Measurements from ENCODE around the gene NPAS4.

DNA sequence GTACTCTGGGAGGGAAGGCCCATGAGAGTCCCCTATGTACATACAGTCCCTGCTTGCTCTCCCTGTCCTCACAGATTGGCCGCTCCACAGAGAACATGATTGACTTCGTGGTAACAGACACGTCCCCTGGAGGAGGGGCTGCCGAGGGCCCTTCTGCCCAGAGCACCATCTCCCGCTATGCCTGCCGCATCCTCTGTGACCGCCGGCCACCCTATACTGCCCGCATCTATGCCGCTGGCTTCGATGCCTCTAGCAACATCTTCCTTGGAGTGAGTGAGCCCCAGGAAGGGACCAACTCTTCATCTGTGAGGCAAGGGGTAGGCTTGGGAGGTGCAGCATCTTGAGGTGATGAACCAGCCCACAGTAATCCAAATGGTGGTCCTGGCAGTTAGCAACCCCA lies 52.3 kb downstream of the NPAS4 start:
- no peak for TF ChIP-seq POLR2A (IDR thresholded peaks at IDR 0.05; ENCODE audit: low read depth, low read length)
- no peak for TF ChIP-seq MAZ (IDR thresholded peaks at IDR 0.05; ENCODE audit: borderline replicate concordance, low read depth, low read length)
- TF ChIP-seq USF2 (IDR thresholded peaks at IDR 0.05; ENCODE audit: low read depth, low read length) = no peak
